GM12874 (cell line): ENCODE results near the gene AP1S3.

Experiments
- TF ChIP-seq, protein P1 (sequence below): IDR thresholded peaks from 2 replicates; pipeline ENCODE4 v1.5.1; 2011; ENCODE audit warnings: low read depth, mild to moderate bottlenecking, control low read depth, low read length, moderate library complexity; ENCODE audit not compliant: insufficient read depth

AP1S3 gene

DNA sequence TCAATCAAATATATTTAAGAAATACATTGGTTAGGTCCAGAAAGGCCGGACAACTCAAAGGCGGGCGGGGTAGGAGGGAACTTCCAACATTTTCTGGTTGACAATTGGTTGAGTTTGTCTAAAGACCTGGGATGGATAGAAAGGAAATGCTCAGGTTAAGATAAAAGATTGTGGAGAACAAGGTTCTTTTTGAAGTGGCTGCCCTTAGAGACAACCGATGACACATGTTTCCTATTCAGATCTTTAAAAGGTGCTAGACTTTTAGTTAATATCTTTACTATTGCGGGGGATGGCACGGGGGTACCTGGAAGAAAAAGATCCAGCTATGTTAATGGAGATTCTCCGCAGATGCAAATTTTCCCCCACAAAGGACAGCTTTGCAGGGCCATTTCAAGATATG, 10.0 kb upstream of the AP1S3 start:
- TF ChIP-seq, protein P1, sequence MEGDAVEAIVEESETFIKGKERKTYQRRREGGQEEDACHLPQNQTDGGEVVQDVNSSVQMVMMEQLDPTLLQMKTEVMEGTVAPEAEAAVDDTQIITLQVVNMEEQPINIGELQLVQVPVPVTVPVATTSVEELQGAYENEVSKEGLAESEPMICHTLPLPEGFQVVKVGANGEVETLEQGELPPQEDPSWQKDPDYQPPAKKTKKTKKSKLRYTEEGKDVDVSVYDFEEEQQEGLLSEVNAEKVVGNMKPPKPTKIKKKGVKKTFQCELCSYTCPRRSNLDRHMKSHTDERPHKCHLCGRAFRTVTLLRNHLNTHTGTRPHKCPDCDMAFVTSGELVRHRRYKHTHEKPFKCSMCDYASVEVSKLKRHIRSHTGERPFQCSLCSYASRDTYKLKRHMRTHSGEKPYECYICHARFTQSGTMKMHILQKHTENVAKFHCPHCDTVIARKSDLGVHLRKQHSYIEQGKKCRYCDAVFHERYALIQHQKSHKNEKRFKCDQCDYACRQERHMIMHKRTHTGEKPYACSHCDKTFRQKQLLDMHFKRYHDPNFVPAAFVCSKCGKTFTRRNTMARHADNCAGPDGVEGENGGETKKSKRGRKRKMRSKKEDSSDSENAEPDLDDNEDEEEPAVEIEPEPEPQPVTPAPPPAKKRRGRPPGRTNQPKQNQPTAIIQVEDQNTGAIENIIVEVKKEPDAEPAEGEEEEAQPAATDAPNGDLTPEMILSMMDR: no peak

DNA sequence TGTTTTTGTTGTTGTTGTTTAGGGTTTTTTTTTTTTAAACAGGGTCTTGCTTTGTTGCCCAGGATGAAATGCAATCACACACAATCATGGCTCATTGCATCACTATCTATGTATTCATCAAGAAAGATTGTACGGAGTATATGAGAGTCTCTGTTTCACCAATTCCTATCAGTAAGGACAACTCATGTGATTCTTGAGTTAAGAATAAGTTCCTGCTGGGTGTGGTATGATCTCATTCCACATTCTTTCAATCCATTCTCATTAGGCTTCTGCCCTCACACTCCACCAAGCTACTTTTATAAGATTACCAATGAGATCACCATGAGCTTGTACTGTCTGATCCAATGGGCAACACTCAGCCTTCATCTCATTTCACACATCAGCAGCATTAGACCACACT, 9.1 kb upstream of the AP1S3 start:
- TF ChIP-seq, protein P1: no peak

DNA sequence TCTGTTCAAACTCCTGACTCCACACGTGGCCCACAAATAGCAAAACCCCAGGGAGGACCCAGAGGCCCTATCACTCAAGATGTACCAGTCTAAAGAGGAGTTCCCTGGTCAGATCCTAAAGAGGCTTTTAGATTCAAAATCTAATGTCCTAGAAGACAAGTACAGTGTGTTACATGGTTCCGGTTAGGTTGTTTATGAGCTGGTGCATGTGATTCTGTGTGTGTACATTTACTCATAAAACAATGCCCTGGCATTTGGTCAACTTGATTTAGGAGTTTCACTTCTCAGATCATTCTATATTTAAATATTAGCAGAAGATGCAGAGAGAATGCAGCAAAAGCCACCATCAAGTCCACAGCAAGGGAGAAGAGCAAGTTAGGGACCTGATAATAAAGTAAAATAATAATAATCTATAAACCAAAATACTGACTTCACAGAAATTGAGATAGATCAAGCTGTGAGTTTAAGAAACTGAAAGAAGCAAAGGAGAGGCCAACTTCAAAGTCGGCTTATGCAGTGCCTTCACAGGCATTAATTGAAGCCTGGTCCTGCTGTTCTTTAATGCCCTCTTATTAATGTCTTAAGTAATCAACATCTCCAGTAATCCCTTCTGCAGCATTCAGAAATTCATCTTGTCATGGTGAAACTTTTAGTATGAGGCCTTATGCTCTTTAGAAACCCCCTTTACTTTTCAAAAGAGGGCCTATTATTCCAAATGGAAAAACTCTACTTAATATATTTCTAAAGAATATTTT, 4.2 kb upstream of the AP1S3 start:
- TF ChIP-seq, protein P1: no peak

DNA sequence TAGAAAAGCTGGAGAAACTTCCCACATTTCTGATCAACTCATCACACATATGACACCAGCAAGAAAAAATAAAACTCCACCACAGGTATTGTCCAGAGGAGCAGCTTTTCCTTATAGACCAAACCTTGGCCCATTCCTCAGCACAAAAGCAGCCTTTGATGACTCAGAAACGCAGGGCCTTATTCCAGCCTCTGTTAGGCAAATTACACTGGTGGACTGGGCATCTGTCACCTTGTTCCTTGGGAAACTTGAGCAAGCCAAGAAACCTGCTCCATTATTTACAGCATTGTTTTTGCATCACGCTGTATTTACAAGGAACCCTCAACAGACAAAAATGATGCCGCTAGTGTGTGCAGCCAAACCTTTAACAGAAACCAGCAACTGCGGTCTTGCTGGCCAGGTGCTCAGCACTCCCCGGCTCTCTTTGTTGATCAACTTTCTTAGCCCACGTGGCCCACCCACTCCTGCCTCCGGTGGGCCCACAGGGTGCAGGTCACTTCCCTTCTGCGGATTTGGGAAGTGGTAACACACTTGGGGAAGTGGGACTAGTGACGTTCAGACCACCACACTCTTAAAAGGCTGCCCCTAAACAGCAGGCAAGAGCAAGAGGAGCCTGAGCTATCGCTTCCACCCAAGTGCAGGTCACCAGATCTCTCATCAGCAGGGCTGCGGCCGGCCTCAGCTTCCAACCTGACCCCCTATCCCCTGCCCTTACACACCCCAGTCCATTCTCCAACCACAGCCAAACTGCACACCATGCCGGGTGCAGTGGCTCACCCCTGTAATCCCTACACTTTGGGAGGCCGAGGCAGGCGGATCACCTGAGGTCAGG, 1.5 kb downstream of the AP1S3 start:
- TF ChIP-seq, protein P1: no peak

DNA sequence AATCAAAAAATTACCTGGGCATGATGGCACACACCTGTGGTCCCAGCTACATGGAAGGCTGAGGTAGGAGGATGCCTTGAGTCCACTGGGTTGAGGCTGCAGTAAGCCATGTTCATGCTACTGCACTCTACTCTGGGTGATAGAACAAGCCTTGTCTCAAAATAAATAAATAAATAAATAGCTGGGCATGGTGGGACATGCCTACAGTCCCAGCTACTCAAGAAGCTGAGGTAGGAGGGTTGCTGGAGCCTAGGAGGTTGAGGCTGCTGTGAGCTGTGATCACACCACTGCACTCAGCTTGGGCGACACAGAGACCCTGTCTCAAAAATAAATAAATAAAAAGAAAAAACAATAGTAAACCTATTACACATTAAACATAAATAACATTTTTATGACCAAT, 3.0 kb downstream of the AP1S3 start:
- TF ChIP-seq, protein P1: no peak

DNA sequence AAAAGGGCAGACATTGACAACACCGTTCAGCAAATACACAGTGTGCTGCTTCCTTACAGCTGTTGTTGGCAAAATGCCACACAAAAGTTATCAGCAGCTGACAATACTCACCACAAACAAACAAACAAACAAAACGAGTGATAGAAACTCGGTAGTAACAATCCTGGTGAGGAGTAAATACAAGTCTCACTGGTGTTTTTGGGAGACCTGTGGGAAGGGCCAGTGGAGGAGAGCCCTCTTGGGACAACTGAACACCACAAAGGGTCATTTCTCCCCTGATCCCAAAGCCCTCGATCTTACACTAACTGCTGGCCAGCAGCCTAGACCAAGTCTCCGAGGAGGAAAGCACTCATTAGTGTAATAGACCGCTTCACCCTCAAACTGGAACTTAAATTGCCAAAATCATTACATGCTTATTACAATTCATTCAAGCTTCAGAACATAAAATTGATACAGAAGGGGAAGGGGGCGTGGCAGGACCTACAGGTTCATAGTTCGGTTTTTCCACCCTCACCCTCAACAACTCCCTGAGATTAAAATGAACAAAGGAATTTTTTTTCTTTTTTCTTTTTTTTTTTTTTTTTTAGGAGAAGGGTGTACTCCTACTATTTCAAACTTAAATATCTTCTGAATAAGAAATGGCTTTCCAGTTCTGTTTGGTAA, 5.0 kb downstream of the AP1S3 start:
- TF ChIP-seq, protein P1: no peak

DNA sequence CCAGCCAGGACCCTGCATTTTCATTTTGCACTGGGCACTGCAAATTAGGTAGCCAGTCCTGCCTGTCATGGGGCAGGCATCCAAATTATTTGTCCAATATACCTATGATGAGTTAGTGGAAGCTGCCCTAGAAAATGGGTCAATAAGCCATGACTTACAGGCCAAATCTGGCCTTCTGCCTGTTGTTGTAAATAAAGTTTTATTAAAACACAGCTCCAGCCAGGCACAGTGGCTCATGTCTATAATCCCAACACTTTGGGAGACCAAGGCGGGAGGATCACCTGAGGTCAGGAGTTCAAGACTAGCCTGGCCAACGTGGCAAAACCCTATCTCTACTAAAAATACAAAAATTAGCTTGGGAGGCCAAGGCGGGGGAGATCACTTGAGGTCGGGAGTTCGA, 8.3 kb downstream of the AP1S3 start:
- TF ChIP-seq, protein P1: no peak
